Measurements from ENCODE around the gene APOA4.

The APOA4 gene

GRCh38 chr11:116772443-116773202 lies 50.5 kb downstream of the APOA4 start, which contains the start of gene BUD13:
TSS of gene BUD13 (minus strand) at chr11:116772987. CDS start at chr11:116772964, 23 bp downstream.
- peak; percentile 92 for DNase-seq

DNA sequence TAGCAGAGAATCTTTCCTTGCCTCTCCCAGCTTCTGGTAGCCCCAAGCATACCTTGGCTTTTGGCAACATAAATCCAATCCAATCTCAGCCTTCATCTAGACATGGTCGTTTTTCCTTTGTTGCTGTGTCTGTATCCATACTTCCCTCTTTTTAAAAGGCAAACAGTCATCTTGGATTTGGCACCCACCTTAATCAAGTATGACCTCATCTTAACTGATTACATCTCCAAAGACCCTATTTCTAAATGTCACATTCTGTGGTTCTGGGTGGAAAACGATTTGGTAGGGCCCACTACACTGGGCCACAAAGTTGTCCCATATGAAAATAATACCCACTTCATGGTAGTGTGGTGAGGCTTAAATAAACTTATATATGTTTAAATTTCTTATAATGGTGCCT lies 51.2 kb downstream of the APOA4 start:
- DNase-seq = peak; percentile 40
